Stimulated activated CD4-positive, alpha-beta T cell treated with anti-CD3 and anti-CD28 coated beads, Interleukin-4, amount 100 ng/mL, for 1 hour (primary cell): ENCODE measurements around the gene ARHGDIG.
"Not testable (repeated sequence)": the region's sequence is repeated elsewhere in the genome, so short reads cannot be mapped to it uniquely, and the experiment has no call there.

Experiments
- DNase-seq: peaks from one replicate; pipeline ENCODE4 v3.0.0-alpha.2; 2020

Gene ARHGDIG

GRCh38 chr16:301950-302349, 21.6 kb downstream of the ARHGDIG start:
- DNase-seq, result no peak

- DNase-seq, result no peak
These were observed 23.5 kb downstream of the ARHGDIG start for GRCh38 chr16:303760-304505.

GRCh38 chr16:305916-306626, 25.7 kb downstream of the ARHGDIG start:
- no peak for DNase-seq

GRCh38 chr16:306911-307370, 26.6 kb downstream of the ARHGDIG start:
- no peak for DNase-seq

- no peak for DNase-seq
These were observed 27.4 kb downstream of the ARHGDIG start for GRCh38 chr16:307691-308312.

GRCh38 chr16:309476-309875, 29.1 kb downstream of the ARHGDIG start:
- DNase-seq, result no peak

GRCh38 chr16:311725-312124, 31.3 kb downstream of the ARHGDIG start:
- DNase-seq, result no peak

- no peak for DNase-seq
These were observed 34.0 kb downstream of the ARHGDIG start for GRCh38 chr16:314351-314750.

GRCh38 chr16:314795-315299, 34.5 kb downstream of the ARHGDIG start:
- DNase-seq, result no peak

GRCh38 chr16:316741-317464, 36.5 kb downstream of the ARHGDIG start:
- no peak for DNase-seq

GRCh38 chr16:317583-317982, 37.2 kb downstream of the ARHGDIG start:
- no peak for DNase-seq

- no peak for DNase-seq
These were observed 38.2 kb downstream of the ARHGDIG start for GRCh38 chr16:318628-319027.

- DNase-seq, result no peak
These were observed 39.8 kb downstream of the ARHGDIG start for GRCh38 chr16:320206-320605.

GRCh38 chr16:321532-321931, 41.1 kb downstream of the ARHGDIG start:
- DNase-seq, result no peak

GRCh38 chr16:322476-323143, 42.2 kb downstream of the ARHGDIG start:
- no peak for DNase-seq

GRCh38 chr16:324201-324450, 43.7 kb downstream of the ARHGDIG start:
- no peak for DNase-seq

GRCh38 chr16:324451-325334, 44.3 kb downstream of the ARHGDIG start:
- DNase-seq, result peak; percentile 50

GRCh38 chr16:325375-326145, 45.2 kb downstream of the ARHGDIG start:
- no peak for DNase-seq

GRCh38 chr16:330741-331140, 50.4 kb downstream of the ARHGDIG start:
- no peak for DNase-seq

- not testable (repeated sequence) for DNase-seq
These were observed 50.9 kb downstream of the ARHGDIG start for GRCh38 chr16:331181-331814.
